ENCODE data around the gene LRG1.
A peak's percentile ranks its signal among the peaks of the same experiment; 100 is the strongest.

The LRG1 gene

DNA sequence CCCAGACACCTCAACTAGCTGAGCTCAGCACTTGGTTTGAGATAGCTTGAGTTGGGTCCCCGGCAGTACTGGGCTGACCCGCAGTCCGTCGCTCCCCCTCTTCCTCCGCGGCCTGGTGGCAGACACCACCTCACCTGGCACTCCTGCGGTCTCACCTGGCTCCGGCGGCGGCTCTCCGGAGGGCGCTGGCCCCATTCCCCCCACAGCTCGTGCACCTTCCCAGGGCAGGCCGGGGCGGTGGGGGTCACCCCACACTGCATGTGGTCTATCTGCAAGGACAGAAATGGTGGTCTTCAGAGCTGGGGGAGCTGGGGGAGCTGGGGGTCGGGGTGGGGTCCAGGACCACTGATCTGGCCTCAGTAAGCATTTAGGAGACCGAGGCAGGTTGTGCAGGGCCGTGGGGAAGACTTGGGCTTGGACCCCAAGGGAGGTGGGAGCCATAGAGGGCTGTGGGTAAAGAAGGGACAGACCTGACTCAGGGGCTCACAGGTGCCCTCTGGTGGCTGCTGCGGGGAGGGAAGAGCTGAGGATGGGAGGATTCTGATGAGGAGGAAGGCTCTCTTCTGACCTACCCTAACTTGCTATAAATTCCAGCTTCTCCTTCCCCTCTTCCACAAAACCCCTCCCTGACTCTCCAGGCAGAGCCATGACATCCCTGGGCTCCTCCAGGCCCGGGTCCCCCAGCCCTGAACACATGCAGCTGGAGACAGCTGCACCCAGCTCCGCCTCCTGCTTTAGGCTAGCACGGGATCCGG is 14.9 kb downstream of the LRG1 start:
- peak; percentile 88 for DNase-seq

DNA sequence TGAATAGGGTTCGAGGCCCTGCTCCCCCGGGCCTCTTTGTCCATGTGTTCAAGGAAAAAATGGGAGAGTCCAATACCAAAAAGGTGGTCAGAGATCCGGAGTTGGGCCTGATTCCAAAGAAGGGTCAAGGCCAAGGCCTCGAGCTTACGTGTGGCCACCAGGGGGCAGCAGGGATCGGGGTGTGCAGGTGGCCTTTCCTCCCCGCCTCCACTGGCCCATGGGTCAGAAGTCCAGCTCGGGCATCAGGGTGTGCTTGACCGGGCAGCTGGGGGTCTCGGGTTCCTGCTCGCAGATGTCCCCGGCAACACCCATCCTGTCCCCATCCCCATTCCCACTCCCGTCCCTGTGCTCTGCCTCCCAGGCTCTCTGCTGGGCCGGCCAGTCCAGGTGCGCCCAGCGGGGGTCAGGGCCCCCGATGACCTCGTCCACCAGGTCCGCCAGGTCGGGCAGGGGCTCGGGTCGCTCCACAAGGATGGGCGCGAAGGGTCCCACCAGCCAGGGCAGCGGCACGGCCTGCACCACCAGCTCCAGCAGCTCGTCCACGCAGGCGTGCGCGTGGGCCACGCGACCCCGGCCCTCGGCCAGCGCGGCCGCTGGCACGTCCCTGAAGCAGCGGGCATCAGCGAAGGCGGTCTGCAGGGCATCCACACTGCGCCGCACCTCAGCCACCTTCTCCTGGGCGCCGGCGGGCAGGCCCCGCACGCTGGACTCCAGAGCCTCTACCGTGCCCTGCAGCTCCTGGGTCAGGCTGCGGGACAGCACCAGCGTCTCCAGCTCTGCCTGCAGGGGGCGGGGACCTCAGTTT is 16.3 kb downstream of the LRG1 start:
- DNase-seq, result peak; percentile 74

DNA sequence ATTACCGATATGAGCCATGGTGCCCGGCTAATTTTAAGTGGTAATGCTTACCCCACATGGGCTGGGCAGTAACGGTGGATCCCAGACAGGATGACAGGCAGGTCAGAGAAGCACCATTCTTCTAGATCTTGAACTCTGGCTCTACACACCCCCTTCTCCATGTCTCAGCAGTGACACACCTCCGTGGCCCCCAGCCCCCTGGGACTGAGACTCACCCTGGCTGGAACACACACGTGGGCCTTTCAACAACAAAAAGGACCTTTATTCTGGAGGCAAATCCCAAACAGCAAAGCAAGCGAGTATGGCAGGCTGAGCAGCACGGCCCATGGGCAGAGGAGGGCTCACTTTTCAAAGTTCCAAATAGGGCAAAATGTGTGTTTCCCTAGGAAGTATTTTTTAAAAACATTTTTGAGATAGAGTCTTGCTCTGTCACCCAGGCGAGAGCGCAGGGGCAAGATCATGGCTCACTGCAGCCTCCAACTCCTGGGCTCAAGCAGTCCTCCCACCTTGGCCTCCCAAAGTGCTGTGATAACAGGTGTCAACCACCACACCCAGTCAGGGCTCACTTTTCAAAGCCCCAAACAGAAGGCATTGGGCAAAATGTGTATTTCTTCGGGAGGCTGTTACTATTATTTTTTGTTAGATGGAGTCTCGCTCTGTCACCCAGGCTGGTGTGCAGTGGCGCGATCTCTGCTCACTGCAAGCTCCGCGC is 17.4 kb downstream of the LRG1 start:
- no peak for DNase-seq

DNA sequence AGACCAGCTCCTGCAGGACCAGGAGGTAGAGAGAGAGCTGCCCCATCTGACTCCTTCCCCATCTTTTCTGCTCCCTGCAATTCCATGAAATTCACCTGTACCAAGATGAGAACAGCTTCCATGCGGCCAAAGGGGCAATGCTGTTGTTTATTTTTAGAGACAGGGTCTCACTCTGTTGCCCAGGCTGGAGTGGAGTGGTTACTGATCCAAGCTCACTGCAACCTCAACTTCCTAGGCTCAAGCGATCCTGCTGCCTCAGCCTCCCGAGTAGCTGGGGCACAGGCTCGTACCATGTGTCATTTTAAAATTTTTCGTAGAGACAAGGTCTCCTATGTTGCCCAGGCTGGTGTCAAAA is 18.0 kb downstream of the LRG1 start:
- no peak for DNase-seq

DNA sequence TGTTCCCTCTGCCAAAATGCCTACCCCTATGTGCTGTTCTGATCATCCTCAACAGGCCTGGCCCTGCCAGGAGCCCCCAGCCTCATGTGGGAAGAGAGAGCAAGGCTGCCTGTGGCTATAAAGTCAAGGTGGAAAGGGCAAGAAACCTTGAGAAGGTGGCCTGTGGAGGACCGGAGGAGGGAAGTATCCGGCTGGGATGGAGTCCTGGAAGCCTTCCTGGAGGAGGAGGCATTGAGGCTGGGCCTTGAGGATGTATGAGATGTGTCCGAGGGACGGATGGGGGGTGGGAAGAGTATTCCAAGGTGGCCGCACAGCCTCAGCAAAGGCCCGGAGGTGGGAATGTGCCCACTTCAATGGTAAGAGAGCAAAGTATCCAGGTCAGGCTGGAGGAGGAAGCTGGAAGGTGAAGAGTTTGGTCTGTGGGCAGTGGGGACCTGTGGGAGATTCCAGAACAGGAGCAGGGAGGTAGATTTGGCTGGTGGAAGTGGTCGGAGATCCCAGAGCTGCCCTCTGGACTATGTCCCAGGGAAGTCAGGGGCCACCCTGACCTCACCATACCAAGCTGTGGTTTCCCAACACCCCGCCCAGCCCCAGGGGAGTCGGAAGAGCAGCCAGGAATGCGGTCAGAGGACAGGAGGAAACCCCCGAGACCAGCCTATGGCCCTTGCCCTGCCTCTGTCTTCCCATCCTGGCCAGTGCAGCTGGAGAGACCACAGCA is 18.5 kb downstream of the LRG1 start:
- no peak for DNase-seq

DNA sequence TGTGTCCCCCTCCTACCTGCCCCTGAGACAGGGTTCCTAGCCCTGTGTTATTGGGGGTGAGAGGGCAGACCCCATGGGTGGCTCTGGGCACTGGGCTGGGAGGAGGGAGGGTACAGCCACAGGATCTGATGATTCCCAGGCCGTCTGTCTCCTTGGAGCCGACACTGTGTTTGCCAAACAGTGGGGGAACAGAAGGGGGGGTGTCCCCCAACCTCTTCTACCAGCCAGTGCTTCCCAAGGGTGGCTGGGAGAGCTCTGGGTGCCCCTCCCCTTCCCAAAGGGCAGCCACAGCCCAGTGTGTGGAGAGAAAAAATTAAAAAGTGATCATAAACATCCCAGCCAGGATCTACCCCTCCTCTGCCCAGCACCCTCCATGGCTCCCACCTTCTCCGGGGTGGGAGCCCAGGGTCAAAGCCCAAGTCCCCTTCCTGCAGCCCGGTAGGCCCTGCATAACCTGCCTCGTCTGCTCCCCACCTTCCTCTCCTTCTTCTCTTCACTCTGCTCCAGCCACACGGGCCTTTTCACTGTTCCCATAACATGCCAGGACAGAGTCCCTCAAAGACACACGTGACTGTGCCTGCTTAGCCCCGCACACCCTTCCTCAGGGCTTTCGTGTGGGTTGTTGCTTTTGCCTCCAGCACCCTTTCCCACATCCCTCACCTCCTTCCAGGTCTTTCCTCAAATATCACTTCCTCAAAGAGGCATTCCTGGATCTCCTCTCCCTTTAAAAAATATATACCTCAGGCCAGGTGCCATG is 20.1 kb downstream of the LRG1 start:
- DNase-seq, result no peak

DNA sequence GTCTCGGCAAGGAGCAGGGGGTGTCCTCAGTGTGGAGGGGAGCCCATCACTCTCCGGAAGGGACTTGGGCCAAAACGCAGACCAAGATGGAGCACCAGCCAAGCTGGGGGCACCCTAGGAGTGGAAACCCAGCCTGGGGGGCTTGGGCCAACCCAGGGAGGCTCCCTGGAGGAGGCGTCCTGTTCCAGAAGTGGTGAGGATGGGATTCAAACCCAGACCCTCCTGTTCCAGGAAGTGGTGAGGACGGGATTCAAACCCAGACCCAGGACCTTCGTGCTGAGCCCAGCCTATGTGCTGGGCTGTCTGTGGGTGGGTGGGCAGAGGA is 20.7 kb downstream of the LRG1 start:
- no peak for DNase-seq

DNA sequence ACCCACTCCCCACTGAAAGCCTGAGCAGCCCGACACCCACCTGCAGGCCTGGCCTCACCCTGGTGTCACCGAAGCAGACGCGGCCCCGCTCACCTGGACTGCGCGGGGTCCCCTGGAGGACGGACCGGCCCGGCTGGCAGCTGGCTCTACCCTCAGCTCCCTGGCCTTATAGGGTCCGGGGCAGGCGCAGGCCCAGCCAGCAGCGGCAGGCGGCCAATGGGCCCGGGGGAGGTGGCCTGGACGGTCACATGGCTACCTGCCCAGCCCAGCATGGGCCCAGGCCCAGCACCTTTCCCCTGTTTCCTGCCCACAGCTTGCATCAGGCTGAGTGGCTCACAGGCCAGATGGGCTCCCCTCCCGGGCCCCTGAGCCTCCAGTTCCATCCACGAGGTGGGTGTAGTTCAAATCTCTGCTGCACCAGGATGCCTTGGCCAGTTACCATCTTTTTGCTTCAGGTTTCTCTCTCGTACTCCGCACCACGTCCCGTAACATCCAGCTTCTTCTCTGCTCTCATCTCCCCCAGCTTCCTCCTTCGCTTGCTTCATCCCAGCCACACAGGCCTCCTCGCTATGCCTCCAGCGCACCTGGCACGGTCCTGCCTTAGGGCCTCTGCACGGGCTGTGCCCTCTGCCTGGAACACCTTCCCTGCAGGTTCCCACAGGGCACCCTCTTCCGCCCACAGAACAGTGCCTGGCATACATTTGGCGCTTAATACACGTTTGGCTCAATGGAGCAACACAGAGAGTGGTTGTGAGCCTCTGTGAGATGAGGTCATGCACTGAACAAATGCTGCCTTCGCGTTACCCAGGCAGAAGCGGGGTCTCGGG is 21.3 kb downstream of the LRG1 start, which contains the start of gene PLIN4:
Gene PLIN4, minus strand, starts transcription at position 142 of the 827 bp plus-strand sequence. CDS start 214 bp downstream, outside the sequence.
- no peak for DNase-seq

DNA sequence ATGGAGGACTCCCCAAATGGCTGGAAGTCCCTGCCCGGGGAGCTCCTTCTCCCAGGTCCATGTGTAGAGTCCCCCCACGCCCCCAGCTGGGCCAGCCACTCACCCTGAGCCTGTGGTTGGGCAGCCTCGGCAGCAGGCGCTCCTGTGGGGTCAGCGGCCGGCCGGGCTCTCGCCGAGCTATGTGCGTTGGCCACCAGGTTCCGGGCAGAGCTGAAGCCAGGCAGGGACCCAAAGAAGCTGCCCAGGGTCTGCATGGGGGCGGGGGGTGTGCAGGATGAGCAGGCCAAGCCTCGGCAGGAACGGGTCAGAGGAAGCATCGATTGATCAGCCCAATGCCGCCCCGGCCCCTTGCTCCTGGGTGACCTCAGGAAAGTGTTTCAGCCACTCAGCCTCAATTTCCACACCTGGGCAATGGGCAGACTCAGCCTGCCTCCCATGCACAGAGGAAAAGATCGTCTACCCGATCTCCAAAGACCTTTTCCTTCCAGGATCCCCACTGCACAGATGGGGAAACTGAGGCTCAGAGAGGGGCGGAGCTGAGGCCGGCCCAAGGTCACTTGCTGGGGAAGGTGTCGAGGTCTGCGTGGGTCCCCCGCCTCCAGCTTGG is 22.3 kb downstream of the LRG1 start:
- DNase-seq, result no peak

DNA sequence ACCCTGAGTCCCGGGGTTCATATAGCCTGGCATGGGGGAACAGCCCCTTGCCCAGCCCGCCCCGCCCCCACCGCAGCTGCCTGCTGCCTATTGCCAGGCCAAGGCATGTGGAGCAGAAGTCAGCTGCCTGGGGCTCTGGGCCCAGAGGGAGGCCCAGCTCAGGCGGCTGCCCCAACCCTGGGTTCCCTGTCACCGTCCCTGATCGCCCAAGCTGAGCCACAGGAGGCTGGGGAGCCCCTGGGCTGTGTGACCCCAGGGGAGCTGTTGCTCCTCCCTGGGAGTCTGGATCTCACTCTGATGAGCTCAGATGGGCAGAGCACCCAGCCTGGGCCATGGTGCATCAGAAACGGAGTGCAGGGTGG is 22.9 kb downstream of the LRG1 start:
- no peak for DNase-seq

DNA sequence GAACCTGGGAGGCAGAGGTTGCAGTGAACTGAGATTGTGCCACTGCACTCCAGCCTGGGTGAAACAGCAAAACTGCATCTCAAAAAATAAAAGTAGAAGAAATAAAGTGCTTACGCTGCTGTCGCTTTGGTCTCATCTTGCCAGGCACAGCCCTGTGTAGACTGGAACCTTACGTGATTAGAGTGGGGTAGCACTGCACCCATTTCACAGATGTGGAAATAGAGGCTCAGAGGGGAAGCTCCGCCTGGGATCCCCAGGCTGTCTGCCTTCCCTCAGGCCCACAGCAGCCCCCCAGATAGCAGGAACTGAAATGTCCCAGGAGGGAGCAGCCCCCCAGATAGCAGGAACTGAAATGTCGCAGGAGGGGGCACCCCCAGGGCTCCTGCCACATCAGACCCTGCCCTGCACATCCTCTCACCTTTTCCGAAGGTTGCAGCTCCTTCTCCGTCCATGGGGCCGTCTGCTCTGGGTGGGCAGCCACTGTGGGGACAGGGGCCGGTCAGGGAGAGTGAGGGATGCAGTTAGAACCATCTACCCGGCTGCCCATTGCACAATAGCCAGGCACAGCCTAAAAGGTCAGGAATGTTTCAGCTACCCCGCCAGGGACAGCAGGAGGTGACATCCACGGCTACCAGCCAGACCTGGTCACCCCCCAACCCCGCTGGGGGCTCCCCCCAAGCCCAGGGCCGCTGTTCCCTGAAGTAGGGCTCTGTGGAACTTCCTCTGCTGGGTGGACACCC is 23.5 kb downstream of the LRG1 start:
- DNase-seq, result no peak

DNA sequence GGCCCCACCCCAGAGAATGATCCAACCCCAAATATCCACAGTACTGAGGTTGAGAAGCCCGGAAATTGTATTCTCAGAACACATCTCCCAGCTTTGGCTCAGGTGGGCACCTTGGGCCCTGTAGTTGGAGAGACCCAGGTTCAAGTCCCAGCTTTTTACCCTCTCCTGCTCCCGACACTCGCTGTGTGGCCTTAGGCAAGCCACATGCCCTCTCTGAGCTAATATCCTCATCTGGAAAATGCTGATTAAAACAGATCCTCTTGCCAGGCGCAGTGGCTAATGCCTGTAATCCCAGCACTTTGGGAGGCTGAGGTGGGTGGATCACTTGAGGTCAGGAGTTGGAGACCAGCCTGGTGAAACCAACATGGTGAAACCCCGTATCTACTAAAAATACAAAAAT is 24.1 kb downstream of the LRG1 start:
- DNase-seq, result no peak

DNA sequence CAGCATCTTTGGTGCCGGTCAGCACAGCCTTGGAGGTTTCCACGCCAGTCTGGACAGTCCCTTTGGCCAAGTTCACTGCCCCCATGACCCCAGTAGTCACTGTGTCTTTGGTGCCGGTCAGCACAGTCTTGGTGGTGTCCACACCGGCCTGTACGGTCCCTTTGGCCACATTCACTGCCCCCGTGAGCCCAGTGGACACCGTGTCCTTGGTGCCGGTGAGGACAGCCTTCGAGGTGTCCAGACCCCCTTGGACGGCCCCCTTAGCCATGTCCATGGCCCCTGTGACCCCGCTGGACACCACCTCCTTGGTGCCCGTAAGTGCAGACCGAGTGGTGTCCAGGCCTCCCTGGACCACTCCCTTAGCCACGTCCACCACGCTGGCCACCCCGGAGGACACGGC is 26.6 kb downstream of the LRG1 start:
- DNase-seq, result no peak

DNA sequence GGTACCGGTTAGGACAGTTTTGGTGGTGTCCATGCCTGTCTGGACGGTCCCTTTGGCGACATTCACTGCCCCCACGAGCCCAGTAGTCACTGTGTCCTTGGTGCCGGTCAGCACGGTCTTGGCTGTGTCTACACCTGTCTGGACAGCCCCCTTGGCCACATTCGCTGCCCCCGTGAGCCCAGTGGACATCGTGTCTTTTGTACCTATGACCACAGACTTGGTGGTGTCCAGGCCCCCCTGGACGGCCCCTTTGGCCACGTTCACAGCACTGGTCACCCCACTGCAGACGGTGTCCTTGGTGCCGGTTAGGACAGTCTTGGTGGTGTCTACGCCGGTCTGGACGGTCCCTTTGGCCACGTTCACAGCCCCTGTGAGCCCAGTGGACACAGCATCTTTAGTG is 27.8 kb downstream of the LRG1 start:
- DNase-seq, result no peak

DNA sequence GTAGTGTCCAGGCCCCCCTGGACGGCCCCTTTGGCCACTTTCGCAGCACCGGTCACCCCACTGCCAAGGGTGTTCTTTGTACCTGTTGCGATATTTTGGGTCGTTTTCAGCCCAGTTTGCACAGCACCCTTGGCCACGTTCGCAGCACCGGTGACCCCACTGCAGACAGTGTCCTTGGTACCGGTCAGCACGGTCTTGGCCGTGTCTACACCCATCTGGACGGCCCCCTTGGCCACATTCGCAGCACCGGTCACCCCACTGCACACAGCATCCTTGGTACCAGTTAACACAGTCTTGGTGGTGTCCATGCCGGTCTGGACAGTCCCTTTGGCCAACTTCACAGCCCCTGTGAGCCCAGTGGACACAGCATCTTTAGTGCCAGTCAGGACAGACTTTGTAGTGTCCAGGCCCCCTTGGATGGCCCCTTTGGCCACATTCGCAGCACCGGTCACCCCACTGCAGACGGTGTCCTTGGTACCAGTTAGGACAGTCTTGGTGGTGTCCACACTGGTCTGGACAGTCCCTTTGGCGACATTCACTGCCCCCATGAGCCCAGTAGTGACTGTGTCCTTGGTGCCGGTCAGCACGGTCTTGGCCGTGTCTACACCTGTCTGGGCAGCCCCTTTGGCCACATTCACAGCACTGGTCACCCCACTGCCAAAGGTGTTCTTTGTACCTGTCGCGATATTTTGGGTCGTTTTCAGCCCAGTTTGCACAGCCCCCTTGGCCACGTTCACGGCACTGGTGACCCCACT is 28.4 kb downstream of the LRG1 start:
- no peak for DNase-seq

DNA sequence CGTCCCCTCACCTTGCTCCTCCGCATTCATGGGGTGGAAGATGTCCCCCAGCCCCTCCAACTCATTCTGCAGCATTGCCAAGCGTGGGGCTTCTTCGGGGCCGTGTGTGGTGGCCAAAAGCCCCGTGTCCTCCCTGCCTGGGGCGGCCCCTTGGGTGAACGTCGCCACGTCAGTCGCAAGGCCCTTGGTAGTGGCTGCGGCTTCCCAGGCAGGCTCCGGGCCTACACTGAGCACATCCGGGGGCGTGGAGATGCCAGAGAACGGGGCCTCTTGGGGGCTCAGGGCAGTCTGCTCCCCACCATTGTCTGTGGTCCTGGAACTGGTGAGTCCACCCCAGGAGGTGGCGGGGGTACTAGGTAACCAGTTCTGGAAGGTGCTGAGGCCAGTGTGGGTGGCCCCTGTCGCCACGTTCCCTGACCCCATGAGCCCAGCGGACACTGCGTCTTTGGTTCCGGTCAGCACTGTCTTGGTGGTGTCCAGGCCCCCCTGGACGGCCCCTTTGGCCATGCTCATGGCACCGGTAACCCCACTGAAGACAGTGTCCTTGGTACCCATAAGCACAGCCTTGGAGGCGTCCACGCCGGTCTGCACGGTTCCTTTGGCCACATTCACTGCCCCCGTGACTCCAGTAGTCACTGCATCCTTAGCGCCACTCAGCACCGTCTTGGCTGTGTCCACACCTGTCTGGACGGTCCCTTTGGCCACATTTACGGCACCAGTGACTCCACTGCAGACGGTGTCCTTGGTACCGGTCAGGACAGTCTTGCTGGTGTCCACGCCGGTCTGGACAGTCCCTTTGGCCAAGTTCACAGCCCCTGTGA is 29.2 kb downstream of the LRG1 start:
- DNase-seq, result no peak

DNA sequence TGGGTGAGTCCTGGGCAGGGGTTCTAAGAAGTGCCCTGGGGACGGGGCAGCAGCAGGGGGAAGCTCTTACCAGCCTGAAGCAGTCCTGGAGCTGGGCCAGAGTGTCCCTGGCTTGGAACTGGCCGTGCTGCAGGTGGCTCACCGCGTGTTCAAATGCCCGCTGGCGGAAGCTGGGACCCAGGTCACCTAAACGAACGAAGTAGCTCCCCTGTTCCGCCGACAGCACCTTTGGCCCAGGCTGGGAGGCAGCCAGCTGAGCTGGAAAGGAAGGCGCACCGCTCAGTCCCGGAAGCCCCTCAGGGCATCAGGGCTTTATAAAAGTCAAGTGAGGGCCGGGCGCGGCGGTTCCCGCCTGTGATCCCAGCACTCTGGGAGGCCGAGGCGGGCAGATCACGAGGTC is 31.1 kb downstream of the LRG1 start:
- DNase-seq, result no peak

DNA sequence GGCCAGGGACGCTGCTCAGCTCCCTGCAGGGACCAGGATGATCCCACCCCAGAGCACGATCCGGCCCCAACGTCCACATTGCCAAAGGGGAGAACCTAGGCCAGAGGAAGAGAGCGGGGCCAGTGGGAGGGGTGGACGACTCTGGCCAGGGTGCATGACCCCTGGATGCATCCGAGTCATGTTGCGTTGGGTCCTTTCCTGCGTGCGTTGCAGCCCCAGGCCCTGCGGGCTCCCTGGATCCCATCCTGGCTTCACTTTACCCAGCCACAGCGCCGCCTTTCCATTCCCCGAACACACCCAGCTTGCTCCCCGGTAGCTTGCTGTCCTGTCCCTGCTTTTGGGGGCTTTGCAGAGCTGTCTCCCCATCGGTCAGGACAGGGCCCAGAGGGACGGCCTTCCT is 32.0 kb downstream of the LRG1 start:
- DNase-seq, result no peak

DNA sequence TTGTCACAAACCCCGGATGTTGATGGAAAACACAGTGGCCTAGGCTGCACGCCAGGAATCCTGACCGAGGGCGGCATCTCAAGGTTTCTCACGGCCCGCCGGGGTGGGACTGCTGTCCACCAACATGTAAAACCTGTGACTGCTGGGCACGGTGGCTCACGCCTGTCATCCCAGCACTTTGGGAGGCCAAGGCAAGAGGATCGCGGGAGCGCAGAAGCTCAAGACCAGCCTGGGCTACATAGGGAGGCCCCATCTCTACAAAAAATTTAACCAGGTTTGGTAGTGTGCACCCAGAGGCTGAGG is 32.7 kb downstream of the LRG1 start:
- DNase-seq, result no peak
